HepG2 (cell line): ENCODE measurements around the gene AIF1. TPM values are rescaled to one million over a fixed set of nuclear protein-coding genes. Genes with fewer than 3 reads are reported as not detected.

Experiments
- CHCHD3 ChIP-seq: sonication (generic); formaldehyde crosslinking; IDR thresholded peaks from 2 replicates; pipeline ENCODE4 v1.8.0; 2022; ENCODE audit warnings: mild to moderate bottlenecking, missing genetic modification reagents, moderate library complexity
- CSRNP1 ChIP-seq: sonication (generic); formaldehyde crosslinking; IDR thresholded peaks from 2 replicates; pipeline ENCODE4 v1.8.1; 2023; ENCODE audit warnings: mild to moderate bottlenecking, missing genetic modification reagents
- HINFP ChIP-seq: sonication (generic); formaldehyde crosslinking; IDR thresholded peaks from 2 replicates; pipeline ENCODE4 v1.4.0; 2020; ENCODE audit warnings: low read depth, mild to moderate bottlenecking, missing genetic modification reagents
- HNRNPH1 ChIP-seq: fragments of 200-400 bp; formaldehyde crosslinking; optimal IDR thresholded peaks from 2 replicates; pipeline ENCODE3; 2017; ENCODE audit warnings: mild to moderate bottlenecking, low read depth, low read length
- LBX2 ChIP-seq: sonication (generic); formaldehyde crosslinking; IDR thresholded peaks from 2 replicates; pipeline ENCODE4 v1.5.0; 2020; ENCODE audit warnings: missing genetic modification reagents, mild to moderate bottlenecking, borderline replicate concordance
- MAX ChIP-seq: IDR thresholded peaks from 2 replicates; pipeline ENCODE4 v1.6.1; 2012; ENCODE audit warnings: inconsistent platforms
- NFYB ChIP-seq: sonication (generic); formaldehyde crosslinking; IDR thresholded peaks from 2 replicates; pipeline ENCODE4 v1.4.0; 2020; ENCODE audit warnings: missing genetic modification reagents
- RBM22 ChIP-seq: fragments of 200-400 bp; formaldehyde crosslinking; optimal IDR thresholded peaks from 2 replicates; pipeline ENCODE3; 2017; ENCODE audit warnings: mild to moderate bottlenecking, low read length, moderate library complexity
- SNAPC2 ChIP-seq: sonication (generic); formaldehyde crosslinking; IDR thresholded peaks from 2 replicates; pipeline ENCODE4 v1.8.1; 2022; ENCODE audit warnings: mild to moderate bottlenecking, missing genetic modification reagents
- SRSF4 ChIP-seq: fragments of 200-400 bp; formaldehyde crosslinking; IDR thresholded peaks from one replicate; pipeline ENCODE4 v1.6.1; 2018; ENCODE audit warnings: mild to moderate bottlenecking, low read depth, low read length, moderate library complexity; ENCODE audit not compliant: poor library complexity, severe bottlenecking
- ZBTB3 ChIP-seq: sonication (generic); formaldehyde crosslinking; IDR thresholded peaks from 2 replicates; pipeline ENCODE4 v1.4.0; 2020; ENCODE audit warnings: low read depth, mild to moderate bottlenecking, moderate library complexity, missing genetic modification reagents, borderline replicate concordance
- ZBTB38 ChIP-seq: sonication (generic); formaldehyde crosslinking; IDR thresholded peaks from 2 replicates; pipeline ENCODE4 v1.5.1; 2020; ENCODE audit warnings: mild to moderate bottlenecking, missing genetic modification reagents
- ZNF180 ChIP-seq: sonication (generic); formaldehyde crosslinking; IDR thresholded peaks from 2 replicates; pipeline ENCODE4 v1.4.0; 2020; ENCODE audit warnings: low read depth, missing genetic modification reagents, borderline replicate concordance
- ZNF549 ChIP-seq: sonication (generic); formaldehyde crosslinking; IDR thresholded peaks from 2 replicates; pipeline ENCODE4 v1.5.0; 2020; ENCODE audit warnings: missing genetic modification reagents
- ZNF646 ChIP-seq: sonication (generic); formaldehyde crosslinking; IDR thresholded peaks from 2 replicates; pipeline ENCODE4 v1.9.0; 2021; ENCODE audit warnings: mild to moderate bottlenecking, missing genetic modification reagents
- ZSCAN30 ChIP-seq: sonication (generic); formaldehyde crosslinking; IDR thresholded peaks from 2 replicates; pipeline ENCODE4 v1.5.0; 2020; ENCODE audit warnings: mild to moderate bottlenecking, missing genetic modification reagents
- polyA plus RNA-seq, 8 experiments: library from polyadenylated mRNA; depleted of rRNA in 3 of 8; stranded (reverse) in 7 of 8; unstranded in 1 of 8; fragments of >200 nt; fragmentation: Illumina TruSeq in 4 of 8; extraction: Trizol in 4 of 8; gene quantifications; 2 replicates each; pipeline versions ENCODE4 v1.2.1 to v1.2.3, GENCODE V29; 2011 to 2016; ENCODE audit warnings: low read depth in 4 of 8, missing spikeins in 1 of 8, mixed read lengths in 1 of 8; ENCODE audit not compliant: insufficient read depth in 1 of 8
- total RNA-seq, 5 experiments: library from RNA; depleted of rRNA; stranded (reverse); fragments of >200 nt; fragmentation: Illumina TruSeq; extraction: Trizol; gene quantifications; 2 replicates each; pipeline ENCODE4 v1.2.3, GENCODE V29; 2016; ENCODE audit warnings: low read depth in 1 of 5

Gene AIF1
- total and polyA plus RNA-seq, 2 of the 13 experiments (the other 11 are each of a cell fraction or from before 2014, with no cell fraction given): 1.5 TPM; not detected in 1

GRCh38 chr6:31619805-31620585 lies 5.0 kb downstream of the AIF1 start (continued):
- no peak for TF ChIP-seq HINFP (CRISPR knock-in tag)
- TF ChIP-seq MAX: peak; percentile 97
- TF ChIP-seq NFYB (CRISPR knock-in tag): peak; percentile 79
- TF ChIP-seq ZNF549 (CRISPR knock-in tag): no peak
- TF ChIP-seq SRSF4: no peak
- TF ChIP-seq ZNF646 (CRISPR knock-in tag): no peak
- peak; percentile 79; the same call in 1 of the 2 replicates for TF ChIP-seq LBX2 (CRISPR knock-in tag)
- peak; percentile 86 for TF ChIP-seq ZBTB38 (CRISPR knock-in tag)
- 0 out of 2 replicates have a peak, but pooled peaks have one; percentile 23 for TF ChIP-seq ZBTB3 (CRISPR knock-in tag)
- no peak for TF ChIP-seq RBM22
- TF ChIP-seq CHCHD3 (CRISPR knock-in tag): peak; percentile 35; the same call in 1 of the 2 replicates
- TF ChIP-seq ZSCAN30 (CRISPR knock-in tag): peak; percentile 42; the same call in 1 of the 2 replicates
- peak; percentile 84; the same call in 1 of the 2 replicates for TF ChIP-seq CSRNP1 (CRISPR knock-in tag)
- peak; percentile 66 for TF ChIP-seq HNRNPH1
- peak; percentile 99 for TF ChIP-seq SNAPC2 (CRISPR knock-in tag)
- TF ChIP-seq ZNF180: no peak
